ENCODE data around the gene DYNC2LI1.

GRCh38 chr2:43837033-43837432 is 63.2 kb downstream of the DYNC2LI1 start:
- TF ChIP-seq EP300 (IDR thresholded peaks at IDR 0.05) (no peak), CTCF (IDR thresholded peaks at IDR 0.05) (no peak), POLR2A (IDR thresholded peaks at IDR 0.05) (no peak), POLR2AphosphoS5 (IDR thresholded peaks at IDR 0.05) (no peak)
